K562 (cell line): ENCODE data around the gene DIS3L2.

Experiments
- KLF1 ChIP-seq: fragments of 450-650 bp; IDR thresholded peaks from 2 replicates; pipeline ENCODE4 v1.6.1; 2016; ENCODE audit warnings: missing genetic modification characterization, missing compliant biosample characterization
- SMAD2 ChIP-seq: fragments of 150-350 bp; IDR thresholded peaks from 2 replicates; pipeline ENCODE4 v1.6.1; 2014; ENCODE audit warnings: low read depth, mild to moderate bottlenecking, low read length

DNA sequence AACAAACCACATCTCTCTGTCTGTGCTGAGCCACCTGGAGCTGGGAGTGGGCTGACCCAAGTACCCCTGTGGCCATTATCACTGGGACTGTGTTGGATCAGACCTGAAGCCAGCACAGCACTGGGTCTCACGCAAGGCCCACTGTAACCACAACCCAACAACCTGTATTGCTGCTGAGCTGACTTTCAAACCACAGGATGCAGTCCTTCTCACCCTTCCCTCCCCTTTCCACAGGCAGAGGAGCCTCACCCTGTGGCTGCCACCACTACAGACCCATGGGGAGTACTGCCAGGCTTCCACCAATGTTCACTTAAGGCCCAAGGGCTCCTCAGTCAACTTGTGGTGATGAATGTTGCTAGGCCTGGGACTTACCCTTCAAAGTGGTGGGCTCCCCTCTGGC is 135.7 kb downstream of the DIS3L2 start:
- TF ChIP-seq SMAD2 (no peak), KLF1 (tag) (no peak)
